ENCODE results near the gene LIMS2.

Gene LIMS2

DNA sequence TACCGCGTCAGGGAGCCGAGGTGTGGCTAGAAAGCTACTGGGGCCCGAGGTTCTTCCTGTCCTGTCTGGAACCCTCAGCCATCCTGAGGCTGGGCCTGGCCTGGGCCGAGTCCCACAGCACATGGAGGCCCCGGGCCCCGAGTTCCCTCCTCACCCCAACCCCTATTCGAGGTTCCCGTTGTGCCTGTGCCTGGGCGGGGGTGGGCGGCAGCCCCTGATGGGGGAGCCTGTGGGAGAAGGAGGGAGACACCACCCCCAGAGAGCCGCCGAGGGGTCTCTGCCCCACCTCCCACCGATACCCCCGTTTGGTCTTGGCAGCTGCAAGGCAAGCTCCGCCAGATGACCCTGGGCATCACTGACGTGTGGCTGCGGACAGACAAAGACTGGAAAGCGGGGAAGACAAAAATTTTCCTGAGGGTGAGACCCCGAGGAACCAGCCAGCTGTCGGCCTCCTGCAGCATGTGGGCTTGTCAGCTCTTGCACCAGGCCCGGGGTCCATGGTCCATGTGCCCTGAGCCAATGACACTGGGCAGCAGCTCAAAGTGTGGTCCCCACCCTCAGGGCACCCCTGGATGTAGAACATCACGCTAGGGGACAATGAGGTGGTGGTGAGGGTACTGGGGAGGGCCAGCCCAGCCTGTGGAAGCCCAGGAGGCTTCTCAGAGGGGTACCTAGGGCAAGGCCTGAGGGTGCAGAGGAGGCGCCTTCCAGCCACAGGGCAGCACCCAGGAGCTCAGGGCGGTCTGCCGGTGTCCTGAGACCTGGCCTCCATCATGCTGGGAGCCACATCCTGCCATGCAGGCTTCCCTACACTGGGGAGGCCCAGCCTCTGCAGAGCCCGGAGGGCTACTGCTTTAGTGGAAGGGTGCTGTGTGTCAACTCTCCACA, 81.9 kb downstream of the LIMS2 start:
- Histone ChIP-seq H3K36me3 (ENCODE audit: insufficient read depth, low read length) (peaks cover 6% of the 10 kb centered on the region), H3K4me2 (ENCODE audit: low read length) (peak overlapping the region; percentile 87), H3K4me1 (ENCODE audit: control insufficient read depth, insufficient read depth, low read length) (peaks cover 31% of the 10 kb centered on the region), H3K4me3 (ENCODE audit: low read length) (peak overlapping the region; percentile 77), H3K27me3 (ENCODE audit: control insufficient read depth, insufficient read depth, low read length) (no peaks in the 10 kb centered on the region), H3K9ac (ENCODE audit: low read depth, low read length) (peak overlapping the region; percentile 92), H3K9me3 (replicated peaks; ENCODE audit: low read length) (no peaks in the 10 kb centered on the region)

DNA sequence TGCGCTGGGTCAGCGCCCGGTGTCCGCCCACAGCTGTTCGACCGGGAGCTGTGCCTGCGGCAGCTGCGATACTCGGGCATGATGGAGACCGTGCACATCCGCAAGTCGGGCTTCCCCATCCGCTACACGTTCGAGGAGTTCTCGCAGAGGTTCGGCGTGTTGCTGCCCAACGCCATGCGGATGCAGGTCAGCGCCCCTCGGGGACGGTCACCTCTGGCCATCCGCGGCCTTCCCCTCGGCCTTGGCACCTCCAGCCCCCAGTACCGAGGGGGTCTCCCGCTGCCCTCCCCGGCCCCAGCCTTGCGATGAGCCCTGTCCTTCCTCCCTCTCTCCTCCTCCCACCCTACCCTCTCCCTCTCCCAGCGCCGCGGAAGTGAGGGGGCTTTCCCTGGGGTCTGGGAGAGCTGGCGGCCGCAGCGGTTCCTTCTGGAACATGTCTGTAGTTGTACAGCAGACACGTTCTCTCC, 82.5 kb downstream of the LIMS2 start:
- H3K4me3 ChIP-seq (ENCODE audit: low read length): peak overlapping the region; percentile 77
- H3K9me3 ChIP-seq (replicated peaks; ENCODE audit: low read length): no peaks in the 10 kb centered on the region
- H3K36me3 ChIP-seq (ENCODE audit: insufficient read depth, low read length): peaks cover 6% of the 10 kb centered on the region
- peaks cover 26% of the 10 kb centered on the region for H3K4me1 ChIP-seq (ENCODE audit: control insufficient read depth, insufficient read depth, low read length)
- H3K27me3 ChIP-seq (ENCODE audit: control insufficient read depth, insufficient read depth, low read length): no peaks in the 10 kb centered on the region
- H3K9ac ChIP-seq (ENCODE audit: low read depth, low read length): peak overlapping the region; percentile 92
- H3K4me2 ChIP-seq (ENCODE audit: low read length): peak overlapping the region; percentile 87

DNA sequence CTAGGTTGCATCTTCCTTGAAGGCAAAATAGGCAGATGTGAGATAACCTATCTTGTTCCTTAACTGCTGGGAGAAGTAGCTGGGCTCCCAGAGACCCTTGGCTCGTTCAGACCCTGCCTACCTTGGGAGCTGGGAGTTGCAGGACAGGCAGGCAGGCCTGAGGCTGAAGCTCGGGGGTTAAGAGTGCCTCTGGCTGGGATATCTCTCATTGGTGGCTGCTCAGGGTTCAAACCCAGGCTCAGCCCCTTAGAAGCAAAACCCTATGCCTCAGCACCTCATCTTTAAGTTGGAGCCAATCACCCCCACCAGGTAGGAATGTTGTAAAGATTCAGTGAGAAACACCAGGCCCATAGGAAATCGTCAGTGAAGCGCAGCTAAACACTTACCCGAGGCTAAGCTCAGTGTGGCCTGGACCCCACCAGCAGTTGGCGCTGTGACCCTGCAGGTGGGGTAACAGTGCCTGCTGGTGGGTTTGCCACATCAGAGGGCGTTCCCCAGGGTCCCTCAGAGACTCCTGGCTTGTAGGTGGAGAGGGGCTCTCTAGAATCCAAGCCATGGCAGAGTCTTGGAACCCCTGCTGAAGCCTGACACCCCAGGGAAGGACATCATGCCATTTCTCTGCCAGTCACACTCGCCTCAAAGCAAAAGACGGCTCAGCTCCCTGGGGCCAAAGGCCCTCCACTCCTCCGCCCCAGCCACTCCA, 84.0 kb downstream of the LIMS2 start:
- H3K9me3 ChIP-seq (replicated peaks; ENCODE audit: low read length): no peaks in the 10 kb centered on the region
- peak overlapping the region; percentile 33 for H3K9ac ChIP-seq (ENCODE audit: low read depth, low read length)
- H3K4me3 ChIP-seq (ENCODE audit: low read length): peak overlapping the region; percentile 15
- H3K27me3 ChIP-seq (ENCODE audit: control insufficient read depth, insufficient read depth, low read length): peaks cover 5% of the 10 kb centered on the region
- peak overlapping the region; percentile 55 for H3K4me2 ChIP-seq (ENCODE audit: low read length)
- peaks cover 22% of the 10 kb centered on the region for H3K4me1 ChIP-seq (ENCODE audit: control insufficient read depth, insufficient read depth, low read length)
- peaks cover 2% of the 10 kb centered on the region for H3K36me3 ChIP-seq (ENCODE audit: insufficient read depth, low read length)

- no peaks in the 10 kb centered on the region for H3K36me3 ChIP-seq (ENCODE audit: insufficient read depth, low read length)
- no peak overlapping the region for H3K4me3 ChIP-seq (ENCODE audit: low read length)
- no peak overlapping the region for H3K4me2 ChIP-seq (ENCODE audit: low read length)
- H3K27me3 ChIP-seq (ENCODE audit: control insufficient read depth, insufficient read depth, low read length): peaks cover 6% of the 10 kb centered on the region
- no peaks in the 10 kb centered on the region for H3K9me3 ChIP-seq (replicated peaks; ENCODE audit: low read length)
- no peak overlapping the region for H3K9ac ChIP-seq (ENCODE audit: low read depth, low read length)
- peaks cover 22% of the 10 kb centered on the region for H3K4me1 ChIP-seq (ENCODE audit: control insufficient read depth, insufficient read depth, low read length)
Observed at GRCh38 chr2:127590386-127591190, 84.7 kb downstream of the LIMS2 start.

- Histone ChIP-seq H3K4me2 (ENCODE audit: low read length) (no peak overlapping the region), H3K4me1 (ENCODE audit: control insufficient read depth, insufficient read depth, low read length) (peaks cover 20% of the 10 kb centered on the region), H3K9me3 (replicated peaks; ENCODE audit: low read length) (no peaks in the 10 kb centered on the region), H3K27me3 (ENCODE audit: control insufficient read depth, insufficient read depth, low read length) (peaks cover 6% of the 10 kb centered on the region), H3K4me3 (ENCODE audit: low read length) (no peak overlapping the region), H3K36me3 (ENCODE audit: insufficient read depth, low read length) (no peaks in the 10 kb centered on the region), H3K9ac (ENCODE audit: low read depth, low read length) (no peak overlapping the region)
Observed at GRCh38 chr2:127589841-127590240, 85.5 kb downstream of the LIMS2 start.

DNA sequence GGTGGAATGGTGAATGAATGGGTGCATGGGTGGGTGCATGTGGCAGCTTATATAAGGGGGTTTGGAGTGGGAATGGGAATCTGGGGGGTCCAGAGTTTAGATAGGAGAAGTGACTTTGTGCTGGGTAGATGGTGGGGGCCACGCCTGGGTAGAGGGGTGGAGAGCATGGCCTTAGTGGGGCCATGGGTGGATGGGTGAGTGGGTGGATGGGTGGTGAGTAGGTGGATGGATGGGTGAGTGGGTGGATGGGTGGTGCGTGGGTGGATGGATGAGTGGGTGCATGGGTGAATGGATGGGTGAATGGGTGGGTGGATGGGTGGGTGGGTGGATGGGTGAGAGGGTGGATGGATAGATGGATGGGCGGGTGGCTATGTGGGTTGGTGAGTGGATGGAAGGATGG, 86.0 kb downstream of the LIMS2 start:
- no peaks in the 10 kb centered on the region for H3K9me3 ChIP-seq (replicated peaks; ENCODE audit: low read length)
- H3K4me3 ChIP-seq (ENCODE audit: low read length): no peak overlapping the region
- no peaks in the 10 kb centered on the region for H3K36me3 ChIP-seq (ENCODE audit: insufficient read depth, low read length)
- H3K4me2 ChIP-seq (ENCODE audit: low read length): no peak overlapping the region
- peaks cover 6% of the 10 kb centered on the region for H3K27me3 ChIP-seq (ENCODE audit: control insufficient read depth, insufficient read depth, low read length)
- peaks cover 16% of the 10 kb centered on the region for H3K4me1 ChIP-seq (ENCODE audit: control insufficient read depth, insufficient read depth, low read length)
- no peak overlapping the region for H3K9ac ChIP-seq (ENCODE audit: low read depth, low read length)
